K562 (cell line): ENCODE measurements around the gene RBM19. TPM values are rescaled to one million over a fixed set of nuclear protein-coding genes. Genes with fewer than 3 reads are reported as not detected.

Source experiments
- ATAC-seq: fragments of 200-7000 bp; cut with Tn5 transposase; 3 replicates; pipeline ENCODE4 v1.9.1; 2020; ENCODE audit warnings: moderate library complexity
- BruUV-seq: library from RNA; stranded (reverse); fragments of 400-500 nt; replicated peaks from 2 replicates; lab custom pipeline; 2021; lab: Mats Ljungman, UMichigan
- CTCF ChIA-PET: fragments of 300-600 bp; formaldehyde crosslinking; extraction: SDS; loops from one replicate; lab custom pipeline; 2021; ENCODE audit warnings: low intra/inter-chr PET ratio; lab: Yijun Ruan, JAX
- POLR2A ChIA-PET: fragments of 300-600, 350-650 bp; sonication (Branson Sonifier 250); formaldehyde crosslinking; extraction: SDS; loops from one replicate; lab custom pipeline; 2021; ENCODE audit warnings: antibody characterized with exemption, inconsistent platforms; lab: Yijun Ruan, JAX
- DNase-seq, 4 experiments: peaks; one replicate each; pipeline versions ENCODE4 v3.0.0 to v3.0.0-alpha.2; 2011 to 2018; ENCODE audit warnings: low spot score in 3 of 4, mixed read lengths in 3 of 4; ENCODE audit errors: extremely low read depth in 1 of 4
- FAIRE-seq: peaks from 2 replicates; lab custom pipeline; 2011; peaks lifted over from hg19 to GRCh38; lab: Jason Lieb, UNC
- H2AFZ ChIP-seq: 2 replicates; pipeline ENCODE4 v1.6.0; 2011; ENCODE audit warnings: low read depth, low read length, control low read depth, inconsistent platforms
- H3K27ac ChIP-seq: fragments of 200-600 bp; 3 replicates; pipeline ENCODE4 v1.8.0; 2011; ENCODE audit warnings: low read depth, mild to moderate bottlenecking, control low read depth, inconsistent platforms, low read length, moderate library complexity, mixed read lengths; ENCODE audit errors: extremely low read depth
- H3K27me3 ChIP-seq, 2 experiments: fragments of 300-600 bp in 1 of 2; 2 replicates in 1 of 2; 3 replicates in 1 of 2; pipeline versions ENCODE4 v1.6.0 to v1.8.0; 2011; ENCODE audit warnings: inconsistent platforms in 2 of 2, low read length in 2 of 2, mild to moderate bottlenecking in 1 of 2, mixed read lengths in 1 of 2, moderate library complexity in 1 of 2; ENCODE audit not compliant: control insufficient read depth in 2 of 2, insufficient read depth in 2 of 2
- H3K36me3 ChIP-seq: fragments of 300-600 bp; 3 replicates; pipeline ENCODE4 v1.8.0; 2011; ENCODE audit warnings: mild to moderate bottlenecking, low read length, inconsistent platforms; ENCODE audit not compliant: control insufficient read depth, insufficient read depth
- H3K4me1 ChIP-seq, 2 experiments: fragments of 200-600 bp in 1 of 2; replicated peaks in 1 of 2; 2 replicates in 1 of 2; 3 replicates in 1 of 2; pipeline versions ENCODE4 v1.5.1 to v1.8.0; 2011; ENCODE audit warnings: inconsistent platforms in 2 of 2, low read length in 2 of 2, mild to moderate bottlenecking in 1 of 2, mixed read lengths in 1 of 2, moderate library complexity in 1 of 2; ENCODE audit not compliant: control insufficient read depth in 2 of 2, insufficient read depth in 2 of 2
- H3K4me2 ChIP-seq: 2 replicates; pipeline ENCODE4 v1.6.1; 2011; ENCODE audit warnings: low read length, control low read depth, inconsistent platforms, mixed read lengths; ENCODE audit not compliant: insufficient read depth
- H3K4me3 ChIP-seq: fragments of 200-600 bp; sonication (generic), shearing (Covaris generic); 2 replicates; pipeline ENCODE4 v1.5.1; 2016; ENCODE audit warnings: control low read depth, inconsistent platforms
- H3K79me2 ChIP-seq: fragments of 200-600 bp; 3 replicates; pipeline ENCODE4 v1.8.0; 2011; ENCODE audit warnings: low read length, inconsistent platforms; ENCODE audit not compliant: control insufficient read depth, insufficient read depth
- H3K9ac ChIP-seq, 2 experiments: 2 replicates each; pipeline versions ENCODE4 v1.6.0 to v1.6.1; 2011; ENCODE audit warnings: low read depth in 2 of 2, low read length in 2 of 2, control low read depth in 1 of 2, inconsistent platforms in 1 of 2, mild to moderate bottlenecking in 1 of 2, mixed read lengths in 1 of 2; ENCODE audit not compliant: insufficient read depth in 1 of 2
- H3K9me1 ChIP-seq: one replicate; pipeline ENCODE4 v1.6.0; 2011; ENCODE audit warnings: inconsistent platforms, mild to moderate bottlenecking, low read length, moderate library complexity; ENCODE audit not compliant: control insufficient read depth, insufficient read depth
- H3K9me3 ChIP-seq: replicated peaks from 2 replicates; pipeline ENCODE4 v1.5.1; 2011; ENCODE audit warnings: low read depth, low read length, inconsistent platforms; ENCODE audit not compliant: control insufficient read depth, insufficient read depth
- H4K20me1 ChIP-seq: replicated peaks from 2 replicates; pipeline ENCODE4 v1.6.1; 2011; ENCODE audit warnings: low read length, inconsistent platforms, mixed read lengths; ENCODE audit not compliant: control insufficient read depth, insufficient read depth
- CAMTA2 ChIP-seq: fragments of 250-450 bp; sonication (Bioruptor Pico); conservative IDR thresholded peaks from 2 replicates; pipeline ENCODE4 v1.5.1; 2022
- CBFA2T3 ChIP-seq: fragments of 450-650 bp; IDR thresholded peaks from 2 replicates; pipeline ENCODE4 v1.6.1; 2017
- EP400 ChIP-seq: fragments of 450-650 bp; IDR thresholded peaks from 2 replicates; pipeline ENCODE4 v1.6.1; 2017; ENCODE audit warnings: antibody characterized with exemption, mild to moderate bottlenecking, moderate library complexity
- HMG20B ChIP-seq: fragments of 250-450 bp; sonication (Bioruptor Pico); IDR thresholded peaks from 2 replicates; pipeline ENCODE4 v1.5.0; 2021; ENCODE audit warnings: mild to moderate bottlenecking
- MECOM ChIP-seq: fragments of 250-450 bp; sonication (Bioruptor Pico); IDR thresholded peaks from 2 replicates; pipeline ENCODE4 v1.8.0; 2022; ENCODE audit warnings: inconsistent platforms
- NBN ChIP-seq: fragments of 450-650 bp; IDR thresholded peaks from 2 replicates; pipeline ENCODE4 v1.6.1; 2016; ENCODE audit warnings: low read depth, mild to moderate bottlenecking
- NFE2 ChIP-seq: IDR thresholded peaks from 2 replicates; pipeline ENCODE4 v1.6.1; 2014; ENCODE audit warnings: antibody characterized with exemption, low read depth
- NR2C1 ChIP-seq, 2 experiments: fragments of 450-650 bp; IDR thresholded peaks; 2 replicates each; pipeline ENCODE4 v1.6.1; 2017; ENCODE audit warnings: mild to moderate bottlenecking in 2 of 2, antibody characterized with exemption in 1 of 2, inconsistent platforms in 1 of 2, missing compliant biosample characterization in 1 of 2, missing genetic modification characterization in 1 of 2
- POU5F1 ChIP-seq: fragments of 150-350 bp; IDR thresholded peaks from 2 replicates; pipeline ENCODE4 v1.6.1; 2014; ENCODE audit warnings: borderline replicate concordance, low read length, low read depth, mild to moderate bottlenecking; ENCODE audit not compliant: partially characterized antibody
- RREB1 ChIP-seq: fragments of 250-450 bp; sonication (Bioruptor Pico); IDR thresholded peaks from 2 replicates; pipeline ENCODE4 v1.4.0; 2020
- SMARCB1 ChIP-seq: IDR thresholded peaks from 2 replicates; pipeline ENCODE4 v1.6.1; 2011; ENCODE audit warnings: improper control_type of control experiment, low read depth; ENCODE audit not compliant: insufficient read length
- ZBTB9 ChIP-seq: fragments of 450-650 bp; formaldehyde crosslinking; IDR thresholded peaks from 2 replicates; pipeline ENCODE4 v1.4.0; 2020; ENCODE audit warnings: mild to moderate bottlenecking, moderate library complexity
- ZNF277 ChIP-seq: fragments of 250-450 bp; sonication (Bioruptor Pico); IDR thresholded peaks from 2 replicates; pipeline ENCODE4 v1.8.0; 2022; ENCODE audit warnings: inconsistent platforms, mild to moderate bottlenecking, moderate library complexity, borderline replicate concordance
- ZNF695 ChIP-seq: fragments of 450-650 bp; formaldehyde crosslinking; IDR thresholded peaks from 2 replicates; pipeline ENCODE4 v1.4.0; 2020; ENCODE audit warnings: mild to moderate bottlenecking, moderate library complexity
- WGBS: fragments of 100-300 bp; shearing (Covaris generic); methylation state at CpG from one replicate; pipeline ENCODE4 v1.1.6; 2016; ENCODE audit warnings: low coverage, mixed read lengths; ENCODE audit not compliant: insufficient coverage; ENCODE audit errors: missing lambda C conversion rate; 5-methylcytosine and 5-hydroxymethylcytosine counted together
- in situ Hi-C: fragments of 300-500 bp; cut with MboI; formaldehyde crosslinking; loops from 4 replicates; pipeline ENCODE4 v1.15.0; 2018; ENCODE audit warnings: inconsistent platforms, mixed read lengths
- intact Hi-C: fragments of 100-400 bp; cut with micrococcal nuclease; formaldehyde crosslinking; loops from 2 replicates; pipeline ENCODE4 v1.14.2; 2022
- polyA plus RNA-seq, 8 experiments: library from polyadenylated mRNA; depleted of rRNA in 4 of 8; stranded (reverse) in 5 of 8; unstranded in 3 of 8; fragments of >200 nt; fragmentation: Nextera tagmentation in 2 of 8; fragmentation: Illumina TruSeq in 1 of 8; extraction: Ambion mirVana in 2 of 8; extraction: Trizol in 1 of 8; gene quantifications; 2 replicates each; pipeline versions ENCODE4 v1.2.1 to v1.2.3, GENCODE V29; 2011 to 2014; ENCODE audit warnings: inconsistent platforms in 1 of 8, missing spikeins in 1 of 8
- total RNA-seq, 7 experiments: library from RNA; depleted of rRNA in 6 of 7; stranded (reverse); fragments of >200 nt in 6 of 7; fragmentation: Illumina TruSeq in 2 of 7; extraction: Trizol in 2 of 7; gene quantifications; 2 replicates each; pipeline versions ENCODE4 v1.2.1 to v1.2.3, GENCODE V29; 2011 to 2021; ENCODE audit warnings: low replicate concordance in 1 of 7

RBM19 gene
- total and polyA plus RNA-seq, 9 of the 15 experiments (the other 6 are each of a cell fraction or from before 2014, with no cell fraction given): 16.0 to 58.4 (median 37.9) TPM

- no peak for FAIRE-seq
- DNase-seq: no peak
- POLR2A ChIA-PET: no interaction called here
Measured at GRCh38 chr12:113837084-113837483, 129.0 kb downstream of the RBM19 start.

More at GRCh38 chr12:113837084-113837483, 129.0 kb downstream of the RBM19 start:
- no peaks in the 10 kb centered on the region for H3K9me1 ChIP-seq
- in situ Hi-C loops (no loop called here), intact Hi-C loops (no loop called here)
- no peak overlapping the region for H3K27ac ChIP-seq
- H3K36me3 ChIP-seq: no peaks in the 10 kb centered on the region; the same call in 2 of the 3 replicates
- no peaks in the 10 kb centered on the region for H4K20me1 ChIP-seq
- H3K4me1 ChIP-seq: peaks cover 0 to 4% of the 10 kb centered on the region in 2 experiments; a peak in 1 of 5 replicates
- no peaks in the 10 kb centered on the region for H3K27me3 ChIP-seq
- no TSS peak for BruUV-seq
- TF ChIP-seq CBFA2T3 (no peak), HMG20B (no peak), ZNF277 (CRISPR knock-in tag) (no peak), RREB1 (CRISPR knock-in tag) (no peak), NBN (no peak), SMARCB1 (no peak), POU5F1 (no peak), ZNF695 (CRISPR knock-in tag) (no peak), MECOM (CRISPR knock-in tag) (no peak), NR2C1 (IDR thresholded peaks at IDR 0.05) (no peak), NR2C1 (tag; IDR thresholded peaks at IDR 0.05) (no peak), EP400 (no peak), CAMTA2 (CRISPR knock-in tag) (no peak), ZBTB9 (no peak), NFE2 (no peak)
- CTCF ChIA-PET: no interaction called here
- no peak overlapping the region for H2AFZ ChIP-seq
- no peaks in the 10 kb centered on the region for H3K9me3 ChIP-seq
- no peak overlapping the region for H3K4me3 ChIP-seq
- no peak overlapping the region for H3K4me2 ChIP-seq
- H3K79me2 ChIP-seq: no peaks in the 10 kb centered on the region
- WGBS: 75% methylated on average over 5 of the region's 5 CpGs
- H3K9ac ChIP-seq: no peak overlapping the region
- ATAC-seq: no peak
